ENCODE measurements around the gene NR0B2. TPM values are rescaled to one million over a fixed set of nuclear protein-coding genes. Genes with fewer than 3 reads are reported as not detected.

The NR0B2 gene
- total and polyA plus RNA-seq, 10 of the 15 experiments (the other 5 are each of a cell fraction or from before 2014, with no cell fraction given), result not detected

DNA sequence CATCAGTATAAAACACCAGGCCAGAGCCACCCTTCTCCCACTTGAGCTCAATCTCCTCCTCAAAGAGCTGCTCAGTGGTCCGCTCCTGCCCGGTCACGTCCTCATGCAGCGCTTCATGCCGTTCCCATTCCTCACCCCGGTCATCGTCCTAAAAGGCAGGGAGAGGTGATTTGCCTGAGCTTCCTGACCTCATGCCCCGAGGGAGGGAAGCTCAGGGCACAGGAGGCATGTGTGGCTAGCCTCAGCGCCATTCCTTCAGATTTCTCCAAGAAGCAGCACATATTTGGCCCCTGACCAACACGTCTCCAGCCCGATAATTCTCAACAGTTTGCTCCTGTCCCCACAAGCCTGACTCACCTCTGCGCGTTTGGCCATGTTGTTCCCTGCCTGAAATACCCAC, 19.5 kb downstream of the NR0B2 start:
- Histone ChIP-seq H3K9me3 (replicated peaks; ENCODE audit: control insufficient read depth, insufficient read depth, low read length) (no peaks in the 10 kb centered on the region), H3K9ac (ENCODE audit: control insufficient read depth, insufficient read depth, low read length) (no peak overlapping the region), H3K79me2 (ENCODE audit: control insufficient read depth, insufficient read depth, low read length) (peaks cover 14% of the 10 kb centered on the region), H3K36me3 (ENCODE audit: control insufficient read depth in 2 of 2, insufficient read depth in 2 of 2, low read length in 1 of 2) (peaks cover 4 to 9% of the 10 kb centered on the region in 2 experiments; a peak in 3 of 4 replicates), H3K27me3 (replicated peaks in 1 of 2; ENCODE audit: control insufficient read depth in 2 of 2, insufficient read depth in 2 of 2, low read length in 1 of 2) (no peaks in the 10 kb centered on the region), H3K4me2 (ENCODE audit: control insufficient read depth, insufficient read depth) (no peak overlapping the region), H2AFZ (ENCODE audit: control insufficient read depth, low read depth, low read length) (no peak overlapping the region), H3K4me3 (no peak overlapping the region), H3K4me1 (ENCODE audit: control insufficient read depth, insufficient read depth, low read length) (peaks cover 5% of the 10 kb centered on the region), H4K20me1 (ENCODE audit: control insufficient read depth, insufficient read depth) (0 out of 2 replicates have a peak, but pooled peaks cover 1% of the 10 kb centered on the region), H3K27ac (ENCODE audit: control insufficient read depth, insufficient read depth) (no peak overlapping the region)
- intact Hi-C loops (cut with micrococcal nuclease; ENCODE audit: unreplicated experiment) (no loop called here), in situ Hi-C loops (cut with MboI) (no loop called here)
- ATAC-seq, result no peak
- FAIRE-seq, result no peak
- WGBS (ENCODE audit: insufficient coverage, insufficient replicate concordance, low lambda C conversion rate, missing lambda C conversion rate), result 88% methylated on average over 13 of the region's 13 CpGs
- CTCF ChIA-PET, result no interaction called here
- RAD21 ChIA-PET (ENCODE audit: unreplicated experiment), result no interaction called here
- BruUV-seq (replicated peaks), result no TSS peak
- POLR2A ChIA-PET, result interaction anchor here (1.2 kb wide), 1 partner anchor 9 kb away, joined by 3 read pairs; no protein-coding TSS in a partner anchor
- SMC1A ChIA-PET (ENCODE audit: uncharacterized antibody, unreplicated experiment), result no interaction called here
- TF ChIP-seq NFYB (IDR thresholded peaks at IDR 0.05; ENCODE audit: insufficient read depth, low read depth, low read length) (no peak), SMAD1 (IDR thresholded peaks at IDR 0.05; ENCODE audit: low read depth, partially characterized antibody) (no peak), ZNF274 (IDR thresholded peaks at IDR 0.05; ENCODE audit: insufficient read depth, insufficient read length) (no peak), FOXK2 (IDR thresholded peaks at IDR 0.05) (no peak), IKZF1 (conservative IDR thresholded peaks at IDR 0.05) (no peak), POLR2A (IDR thresholded peaks at IDR 0.05; ENCODE audit: low read depth, low read length) (no peak), POU2F2 (IDR thresholded peaks at IDR 0.05; ENCODE audit: borderline replicate concordance, low read depth, low read length) (no peak), BHLHE40 (IDR thresholded peaks at IDR 0.05; ENCODE audit: borderline replicate concordance in 1 of 2, low read depth in 2 of 2, low read length in 1 of 2) (no peak), TCF7 (IDR thresholded peaks at IDR 0.05; ENCODE audit: borderline replicate concordance) (no peak)
- TF ChIP-seq, protein P1, sequence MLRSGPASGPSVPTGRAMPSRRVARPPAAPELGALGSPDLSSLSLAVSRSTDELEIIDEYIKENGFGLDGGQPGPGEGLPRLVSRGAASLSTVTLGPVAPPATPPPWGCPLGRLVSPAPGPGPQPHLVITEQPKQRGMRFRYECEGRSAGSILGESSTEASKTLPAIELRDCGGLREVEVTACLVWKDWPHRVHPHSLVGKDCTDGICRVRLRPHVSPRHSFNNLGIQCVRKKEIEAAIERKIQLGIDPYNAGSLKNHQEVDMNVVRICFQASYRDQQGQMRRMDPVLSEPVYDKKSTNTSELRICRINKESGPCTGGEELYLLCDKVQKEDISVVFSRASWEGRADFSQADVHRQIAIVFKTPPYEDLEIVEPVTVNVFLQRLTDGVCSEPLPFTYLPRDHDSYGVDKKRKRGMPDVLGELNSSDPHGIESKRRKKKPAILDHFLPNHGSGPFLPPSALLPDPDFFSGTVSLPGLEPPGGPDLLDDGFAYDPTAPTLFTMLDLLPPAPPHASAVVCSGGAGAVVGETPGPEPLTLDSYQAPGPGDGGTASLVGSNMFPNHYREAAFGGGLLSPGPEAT (IDR thresholded peaks at IDR 0.05; ENCODE audit: low read depth), result no peak
- TF ChIP-seq, protein P2, sequence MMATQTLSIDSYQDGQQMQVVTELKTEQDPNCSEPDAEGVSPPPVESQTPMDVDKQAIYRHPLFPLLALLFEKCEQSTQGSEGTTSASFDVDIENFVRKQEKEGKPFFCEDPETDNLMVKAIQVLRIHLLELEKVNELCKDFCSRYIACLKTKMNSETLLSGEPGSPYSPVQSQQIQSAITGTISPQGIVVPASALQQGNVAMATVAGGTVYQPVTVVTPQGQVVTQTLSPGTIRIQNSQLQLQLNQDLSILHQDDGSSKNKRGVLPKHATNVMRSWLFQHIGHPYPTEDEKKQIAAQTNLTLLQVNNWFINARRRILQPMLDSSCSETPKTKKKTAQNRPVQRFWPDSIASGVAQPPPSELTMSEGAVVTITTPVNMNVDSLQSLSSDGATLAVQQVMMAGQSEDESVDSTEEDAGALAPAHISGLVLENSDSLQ (IDR thresholded peaks at IDR 0.05), result no peak
- no peak for DNase-seq (ENCODE audit: low read depth, low spot score)
